HepG2 (cell line): ENCODE measurements around the gene CCL3. TPM values are rescaled to one million over a fixed set of nuclear protein-coding genes. Genes with fewer than 3 reads are reported as not detected.
"Not testable (repeated sequence)": the region's sequence is repeated elsewhere in the genome, so short reads cannot be mapped to it uniquely, and the experiment has no call there.

Experiments used
- ATAC-seq: fragments of 200-7000 bp; cut with Tn5 transposase; 3 replicates; pipeline ENCODE4 v1.9.1; 2020; ENCODE audit warnings: mild to moderate bottlenecking, moderate library complexity
- BruUV-seq: library from RNA; stranded (reverse); fragments of 400-500 nt; replicated peaks from 2 replicates; lab custom pipeline; 2021; lab: Mats Ljungman, UMichigan
- CTCF ChIA-PET: fragments of 300-600 bp; formaldehyde crosslinking; extraction: SDS; loops from one replicate; lab custom pipeline; 2021; ENCODE audit warnings: low total read pairs, inconsistent platforms, low intra/inter-chr PET ratio; lab: Yijun Ruan, JAX
- POLR2A ChIA-PET: fragments of 350-600 bp; sonication (Branson Sonifier 250); formaldehyde crosslinking; loops from one replicate; lab custom pipeline; 2020; ENCODE audit warnings: antibody characterized with exemption, inconsistent platforms; lab: Yijun Ruan, JAX
- DNase-seq: peaks from one replicate; pipeline ENCODE4 v3.0.0-alpha.2; 2015; ENCODE audit warnings: low spot score
- FAIRE-seq: peaks from 3 replicates; lab custom pipeline; 2011; peaks lifted over from hg19 to GRCh38; lab: Jason Lieb, UNC
- H2AFZ ChIP-seq: one replicate; pipeline ENCODE4 v1.6.1; 2011; ENCODE audit warnings: low read length, inconsistent platforms
- H3K27ac ChIP-seq: fragments of 300-600 bp; 3 replicates; pipeline ENCODE4 v1.8.0; 2011; ENCODE audit warnings: mixed run types, mild to moderate bottlenecking, mixed read lengths, low read length, inconsistent platforms; ENCODE audit not compliant: insufficient read depth; ENCODE audit errors: extremely low read length
- H3K27me3 ChIP-seq, 2 experiments: fragments of 200-600 bp in 1 of 2; 2 replicates in 1 of 2; 3 replicates in 1 of 2; pipeline versions ENCODE4 v1.6.0 to v1.8.0; 2011; ENCODE audit warnings: low read length in 2 of 2, mild to moderate bottlenecking in 2 of 2, moderate library complexity in 2 of 2, inconsistent platforms in 1 of 2; ENCODE audit not compliant: insufficient read depth in 2 of 2, control insufficient read depth in 1 of 2
- H3K36me3 ChIP-seq, 2 experiments: fragments of 200-600 bp in 1 of 2; replicated peaks in 1 of 2; 2 replicates in 1 of 2; 3 replicates in 1 of 2; pipeline versions ENCODE4 v1.5.1 to v1.8.0; 2011; ENCODE audit warnings: low read length in 2 of 2, inconsistent platforms in 1 of 2; ENCODE audit not compliant: insufficient read depth in 2 of 2, control insufficient read depth in 1 of 2
- H3K4me1 ChIP-seq: 2 replicates; pipeline ENCODE4 v1.5.1; 2012; ENCODE audit warnings: low read length, inconsistent platforms; ENCODE audit not compliant: insufficient read depth
- H3K4me2 ChIP-seq: 2 replicates; pipeline ENCODE4 v1.6.0; 2011; ENCODE audit warnings: low read depth, low read length, inconsistent platforms
- H3K4me3 ChIP-seq, 3 experiments: fragments of 200-600 bp in 1 of 3; sonication (generic), shearing (Covaris generic) in 1 of 3; replicated peaks in 1 of 3; 2 replicates each; pipeline ENCODE4 v1.5.1; 2011 to 2016; ENCODE audit warnings: low read length in 3 of 3, inconsistent platforms in 2 of 3, low read depth in 2 of 3, mild to moderate bottlenecking in 2 of 3, control low read depth in 1 of 3, mixed read lengths in 1 of 3; ENCODE audit not compliant: insufficient read depth in 1 of 3
- H3K79me2 ChIP-seq: one replicate; pipeline ENCODE4 v1.6.1; 2011; ENCODE audit warnings: low read length, inconsistent platforms; ENCODE audit not compliant: insufficient read depth
- H3K9ac ChIP-seq: 2 replicates; pipeline ENCODE4 v1.6.0; 2011; ENCODE audit warnings: mild to moderate bottlenecking, low read depth, low read length, inconsistent platforms; ENCODE audit not compliant: insufficient read depth
- H3K9me3 ChIP-seq: 2 replicates; pipeline ENCODE4 v1.5.1; 2012; ENCODE audit warnings: mild to moderate bottlenecking, low read length
- H4K20me1 ChIP-seq: 2 replicates; pipeline ENCODE4 v1.6.0; 2011; ENCODE audit warnings: inconsistent platforms, mild to moderate bottlenecking, low read length, moderate library complexity; ENCODE audit not compliant: insufficient read depth
- CEBPB ChIP-seq: IDR thresholded peaks from 2 replicates; pipeline ENCODE4 v1.6.1; 2011; ENCODE audit warnings: low read depth, low read length, improper control_type of control experiment, borderline replicate concordance
- CEBPG ChIP-seq: IDR thresholded peaks from 2 replicates; pipeline ENCODE4 v1.6.1; 2016
- EZH2 ChIP-seq: conservative IDR thresholded peaks from 2 replicates; pipeline ENCODE4 v1.6.1; 2012; ENCODE audit warnings: mild to moderate bottlenecking, low read depth, low read length, moderate library complexity
- FOXA3 ChIP-seq: IDR thresholded peaks from 2 replicates; pipeline ENCODE4 v1.6.1; 2016; ENCODE audit warnings: missing genetic modification reagents, missing compliant biosample characterization
- SATB2 ChIP-seq: sonication (generic); formaldehyde crosslinking; IDR thresholded peaks from 2 replicates; pipeline ENCODE4 v1.5.0; 2020; ENCODE audit warnings: missing genetic modification reagents
- SNRNP70 ChIP-seq: fragments of 200-400 bp; formaldehyde crosslinking; IDR thresholded peaks from 2 replicates; pipeline ENCODE4 v1.6.1; 2017; ENCODE audit warnings: mild to moderate bottlenecking, low read depth, low read length, moderate library complexity
- STAG1 ChIP-seq: sonication (generic); formaldehyde crosslinking; IDR thresholded peaks from 2 replicates; pipeline ENCODE4 v1.4.0; 2020; ENCODE audit warnings: missing genetic modification reagents
- TOPORS ChIP-seq: sonication (generic); formaldehyde crosslinking; IDR thresholded peaks from 2 replicates; pipeline ENCODE4 v1.8.0; 2023; ENCODE audit warnings: mild to moderate bottlenecking, missing genetic modification reagents
- ZNF367 ChIP-seq: sonication (generic); formaldehyde crosslinking; IDR thresholded peaks from 2 replicates; pipeline ENCODE4 v1.4.0; 2020; ENCODE audit warnings: missing genetic modification reagents, borderline replicate concordance
- ZNF670 ChIP-seq: sonication (generic); formaldehyde crosslinking; IDR thresholded peaks from 2 replicates; pipeline ENCODE4 v1.8.0; 2022; ENCODE audit warnings: mild to moderate bottlenecking, missing genetic modification reagents, borderline replicate concordance
- ZNF75D ChIP-seq: sonication (generic); formaldehyde crosslinking; IDR thresholded peaks from 2 replicates; pipeline ENCODE4 v1.8.1; 2023; ENCODE audit warnings: missing genetic modification reagents, mild to moderate bottlenecking, borderline replicate concordance
- WGBS: methylation state at CpG from one replicate; pipeline ENCODE4 v1.1.6; 2017; ENCODE audit warnings: low lambda C conversion rate; 5-methylcytosine and 5-hydroxymethylcytosine counted together
- in situ Hi-C: cut with HindIII; loops from 2 replicates; pipeline ENCODE4 v1.10.0; 2017; ENCODE audit warnings: low pct_unique_long_range_greater_than_20kb; ENCODE audit not compliant: extremely low pct_ligation_motif_present
- intact Hi-C: fragments of 100-400 bp; cut with micrococcal nuclease; formaldehyde crosslinking; loops from one replicate; pipeline ENCODE4 v1.10.0; 2022; ENCODE audit not compliant: unreplicated experiment
- polyA plus RNA-seq, 8 experiments: library from polyadenylated mRNA; depleted of rRNA in 3 of 8; stranded (reverse) in 7 of 8; unstranded in 1 of 8; fragments of >200 nt; fragmentation: Illumina TruSeq in 4 of 8; extraction: Trizol in 4 of 8; gene quantifications; 2 replicates each; pipeline versions ENCODE4 v1.2.1 to v1.2.3, GENCODE V29; 2011 to 2016; ENCODE audit warnings: low read depth in 4 of 8, missing spikeins in 1 of 8, mixed read lengths in 1 of 8; ENCODE audit not compliant: insufficient read depth in 1 of 8
- total RNA-seq, 5 experiments: library from RNA; depleted of rRNA; stranded (reverse); fragments of >200 nt; fragmentation: Illumina TruSeq; extraction: Trizol; gene quantifications; 2 replicates each; pipeline ENCODE4 v1.2.3, GENCODE V29; 2016; ENCODE audit warnings: low read depth in 1 of 5
- TF ChIP-seq, protein P1 (sequence below): conservative IDR thresholded peaks from 2 replicates; pipeline ENCODE4 v1.6.1; 2018; ENCODE audit warnings: missing genetic modification reagents
- TF ChIP-seq, protein P2 (sequence below): IDR thresholded peaks from 2 replicates; pipeline ENCODE4 v1.6.1; 2016; ENCODE audit warnings: mild to moderate bottlenecking
- TF ChIP-seq, protein P3 (sequence below): sonication (generic); formaldehyde crosslinking; IDR thresholded peaks from 2 replicates; pipeline ENCODE4 v1.4.0; 2020; ENCODE audit warnings: missing genetic modification reagents, borderline replicate concordance

CCL3 gene
- total and polyA plus RNA-seq, 2 of the 13 experiments (the other 11 are each of a cell fraction or from before 2014, with no cell fraction given): not detected

DNA sequence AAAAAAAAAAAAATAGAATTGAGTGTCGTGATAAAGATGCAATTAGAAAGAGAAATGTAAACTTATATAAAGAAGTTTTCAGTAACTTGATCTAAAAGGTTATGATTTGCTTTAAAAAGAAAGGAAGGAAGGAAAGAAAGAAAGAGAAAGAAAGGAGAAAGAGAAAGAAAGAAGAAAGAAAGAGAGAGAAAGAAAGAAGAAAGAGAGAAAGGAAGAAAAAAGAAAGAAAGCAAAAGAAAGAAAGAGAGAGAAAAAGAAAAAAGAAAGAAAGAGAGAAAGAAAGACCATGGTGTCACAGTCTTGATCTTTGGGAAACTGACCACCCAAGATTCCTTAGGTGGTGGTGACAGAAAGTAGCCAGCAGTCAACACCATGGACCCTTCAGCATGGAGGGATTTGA is 4.3 kb upstream of the CCL3 start (continued):
- TF ChIP-seq ZNF367 (CRISPR knock-in tag): no peak

DNA sequence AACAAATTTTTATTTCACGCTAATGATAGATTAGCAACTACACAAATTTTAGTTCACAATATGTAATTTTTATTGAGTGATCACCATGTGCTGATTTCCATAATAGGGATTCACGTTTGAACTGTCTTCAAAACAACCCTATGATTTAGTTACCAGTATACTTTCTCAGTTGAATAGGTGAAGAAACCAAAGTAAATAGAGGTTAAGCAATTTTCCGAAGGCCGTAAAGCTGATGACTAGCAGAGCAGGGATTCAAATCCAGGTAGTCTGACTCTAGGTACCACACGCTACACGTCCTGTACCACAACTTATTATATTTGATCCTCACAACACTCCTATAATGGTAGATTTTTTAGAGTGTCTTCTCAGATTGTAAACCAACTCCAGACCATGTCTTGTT is 2.8 kb upstream of the CCL3 start:
- H3K4me1 ChIP-seq, H3K27ac ChIP-seq, H3K36me3 ChIP-seq, H2AFZ ChIP-seq, H3K4me2 ChIP-seq, H3K9ac ChIP-seq, ATAC-seq, FAIRE-seq, H3K27me3 ChIP-seq, in situ Hi-C loops, H3K4me3 ChIP-seq: not testable (repeated sequence)
- peak; percentile 41; the same call in 1 of the 2 replicates for TF ChIP-seq CEBPG
- TF ChIP-seq CEBPB: peak; percentile 53; the same call in 1 of the 2 replicates
- peak; percentile 61; the same call in 1 of the 2 replicates for TF ChIP-seq FOXA3
- TF ChIP-seq, all 625 proteins: peak for 3; not testable (repeated sequence) for 622
- WGBS: 9% methylated on average over 6 of the region's 6 CpGs
- DNase-seq, H4K20me1 ChIP-seq, H3K79me2 ChIP-seq, CTCF ChIA-PET, H3K9me3 ChIP-seq, POLR2A ChIA-PET, BruUV-seq, intact Hi-C loops: not testable (repeated sequence)

DNA sequence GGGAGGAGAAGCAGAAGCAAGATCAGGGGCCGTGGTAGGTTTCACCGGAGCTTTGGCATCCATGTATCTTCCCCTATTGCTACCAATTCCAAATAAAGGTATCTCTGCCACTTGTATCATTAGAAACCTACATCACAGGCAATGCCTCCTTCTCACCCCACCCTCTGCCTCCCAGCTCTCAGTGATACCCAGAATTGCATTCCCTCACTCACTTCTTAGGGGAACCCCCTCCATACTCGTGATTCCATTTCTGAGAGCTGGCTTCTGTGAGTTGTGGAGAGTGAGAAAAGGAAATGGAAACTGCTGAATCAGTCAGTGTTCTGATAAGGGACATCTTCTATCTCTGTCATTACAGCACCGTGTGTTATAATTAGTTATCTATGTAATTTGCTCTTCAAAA is 2.3 kb upstream of the CCL3 start:
- CTCF ChIA-PET: no interaction called here
- no peak for TF ChIP-seq ZNF670 (CRISPR knock-in tag)
- no peak for TF ChIP-seq STAG1 (CRISPR knock-in tag)
- no peak for TF ChIP-seq TOPORS (CRISPR knock-in tag)
- no peak for TF ChIP-seq SNRNP70
- TF ChIP-seq, protein P1, sequence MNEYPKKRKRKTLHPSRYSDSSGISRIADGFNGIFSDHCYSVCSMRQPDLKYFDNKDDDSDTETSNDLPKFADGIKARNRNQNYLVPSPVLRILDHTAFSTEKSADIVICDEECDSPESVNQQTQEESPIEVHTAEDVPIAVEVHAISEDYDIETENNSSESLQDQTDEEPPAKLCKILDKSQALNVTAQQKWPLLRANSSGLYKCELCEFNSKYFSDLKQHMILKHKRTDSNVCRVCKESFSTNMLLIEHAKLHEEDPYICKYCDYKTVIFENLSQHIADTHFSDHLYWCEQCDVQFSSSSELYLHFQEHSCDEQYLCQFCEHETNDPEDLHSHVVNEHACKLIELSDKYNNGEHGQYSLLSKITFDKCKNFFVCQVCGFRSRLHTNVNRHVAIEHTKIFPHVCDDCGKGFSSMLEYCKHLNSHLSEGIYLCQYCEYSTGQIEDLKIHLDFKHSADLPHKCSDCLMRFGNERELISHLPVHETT (CRISPR knock-in tag): no peak
- TF ChIP-seq, protein P2, sequence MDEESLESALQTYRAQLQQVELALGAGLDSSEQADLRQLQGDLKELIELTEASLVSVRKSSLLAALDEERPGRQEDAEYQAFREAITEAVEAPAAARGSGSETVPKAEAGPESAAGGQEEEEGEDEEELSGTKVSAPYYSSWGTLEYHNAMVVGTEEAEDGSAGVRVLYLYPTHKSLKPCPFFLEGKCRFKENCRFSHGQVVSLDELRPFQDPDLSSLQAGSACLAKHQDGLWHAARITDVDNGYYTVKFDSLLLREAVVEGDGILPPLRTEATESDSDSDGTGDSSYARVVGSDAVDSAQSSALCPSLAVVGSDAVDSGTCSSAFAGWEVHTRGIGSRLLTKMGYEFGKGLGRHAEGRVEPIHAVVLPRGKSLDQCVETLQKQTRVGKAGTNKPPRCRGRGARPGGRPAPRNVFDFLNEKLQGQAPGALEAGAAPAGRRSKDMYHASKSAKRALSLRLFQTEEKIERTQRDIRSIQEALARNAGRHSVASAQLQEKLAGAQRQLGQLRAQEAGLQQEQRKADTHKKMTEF (CRISPR knock-in tag): no peak
- no peak for TF ChIP-seq ZNF75D
- no peak for TF ChIP-seq EZH2
- TF ChIP-seq SATB2: no peak
- TF ChIP-seq, protein P3, sequence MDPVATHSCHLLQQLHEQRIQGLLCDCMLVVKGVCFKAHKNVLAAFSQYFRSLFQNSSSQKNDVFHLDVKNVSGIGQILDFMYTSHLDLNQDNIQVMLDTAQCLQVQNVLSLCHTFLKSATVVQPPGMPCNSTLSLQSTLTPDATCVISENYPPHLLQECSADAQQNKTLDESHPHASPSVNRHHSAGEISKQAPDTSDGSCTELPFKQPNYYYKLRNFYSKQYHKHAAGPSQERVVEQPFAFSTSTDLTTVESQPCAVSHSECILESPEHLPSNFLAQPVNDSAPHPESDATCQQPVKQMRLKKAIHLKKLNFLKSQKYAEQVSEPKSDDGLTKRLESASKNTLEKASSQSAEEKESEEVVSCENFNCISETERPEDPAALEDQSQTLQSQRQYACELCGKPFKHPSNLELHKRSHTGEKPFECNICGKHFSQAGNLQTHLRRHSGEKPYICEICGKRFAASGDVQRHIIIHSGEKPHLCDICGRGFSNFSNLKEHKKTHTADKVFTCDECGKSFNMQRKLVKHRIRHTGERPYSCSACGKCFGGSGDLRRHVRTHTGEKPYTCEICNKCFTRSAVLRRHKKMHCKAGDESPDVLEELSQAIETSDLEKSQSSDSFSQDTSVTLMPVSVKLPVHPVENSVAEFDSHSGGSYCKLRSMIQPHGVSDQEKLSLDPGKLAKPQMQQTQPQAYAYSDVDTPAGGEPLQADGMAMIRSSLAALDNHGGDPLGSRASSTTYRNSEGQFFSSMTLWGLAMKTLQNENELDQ (CRISPR knock-in tag): no peak

More for the DNA sequence above, 2.3 kb upstream of the CCL3 start:
- H3K9ac ChIP-seq: no peak overlapping the region
- no peaks in the 10 kb centered on the region for H3K27me3 ChIP-seq
- ATAC-seq (no peak), DNase-seq (no peak), FAIRE-seq (no peak)
- POLR2A ChIA-PET: no interaction called here
- in situ Hi-C loops (no loop called here), intact Hi-C loops (no loop called here)
- no TSS peak for BruUV-seq
- no peaks in the 10 kb centered on the region for H3K4me1 ChIP-seq
- no peaks in the 10 kb centered on the region for H3K36me3 ChIP-seq
- 17% methylated on average over 4 of the region's 4 CpGs for WGBS
- no peaks in the 10 kb centered on the region for H3K79me2 ChIP-seq
- no peak overlapping the region for H2AFZ ChIP-seq
- H3K4me2 ChIP-seq: no peak overlapping the region
- H4K20me1 ChIP-seq: no peaks in the 10 kb centered on the region
- no peak overlapping the region for H3K27ac ChIP-seq
- H3K9me3 ChIP-seq: no peaks in the 10 kb centered on the region
- no peak overlapping the region for H3K4me3 ChIP-seq
